MCF 10A (cell line): ENCODE results near the gene RBSN. TPM values are rescaled to one million over a fixed set of nuclear protein-coding genes. Genes with fewer than 3 reads are reported as not detected.

Experiments used
- BruUV-seq: library from RNA; stranded (reverse); fragments of 400-500 nt; replicated peaks from 2 replicates; lab custom pipeline; 2021; lab: Mats Ljungman, UMichigan
- CTCF ChIA-PET: fragments of 300-600 bp; sonication (Branson Sonifier 250); formaldehyde crosslinking; extraction: SDS; loops from one replicate; lab custom pipeline; 2021; ENCODE audit warnings: antibody characterized with exemption, inconsistent platforms; lab: Yijun Ruan, JAX
- POLR2A ChIA-PET: fragments of 300-600, 350-650 bp; sonication (Branson Sonifier 250); formaldehyde crosslinking; extraction: SDS; loops from one replicate; lab custom pipeline; 2020; ENCODE audit warnings: antibody characterized with exemption, inconsistent platforms; lab: Yijun Ruan, JAX
- DNase-seq: peaks from one replicate; pipeline ENCODE4 v3.0.0-alpha.2; 2018; ENCODE audit not compliant: unreplicated experiment
- H3K27ac Mint-ChIP-seq: one replicate; pipeline ENCODE4 v1.8.0; 2022; ENCODE audit warnings: mild to moderate bottlenecking, low read depth, mixed read lengths; ENCODE audit not compliant: unreplicated experiment
- H3K27me3 Mint-ChIP-seq: one replicate; pipeline ENCODE4 v1.8.0; 2022; ENCODE audit warnings: mixed read lengths; ENCODE audit not compliant: insufficient read depth, unreplicated experiment
- H3K36me3 Mint-ChIP-seq: one replicate; pipeline ENCODE4 v1.8.0; 2022; ENCODE audit warnings: mild to moderate bottlenecking, moderate library complexity, mixed read lengths; ENCODE audit not compliant: insufficient read depth, unreplicated experiment
- H3K4me1 Mint-ChIP-seq: one replicate; pipeline ENCODE4 v1.8.0; 2022; ENCODE audit warnings: mixed read lengths; ENCODE audit not compliant: insufficient read depth, unreplicated experiment
- H3K4me3 Mint-ChIP-seq: one replicate; pipeline ENCODE4 v1.8.0; 2022; ENCODE audit warnings: mild to moderate bottlenecking, moderate library complexity, mixed read lengths; ENCODE audit not compliant: unreplicated experiment
- H3K9me3 Mint-ChIP-seq: one replicate; pipeline ENCODE4 v1.8.0; 2022; ENCODE audit warnings: mixed read lengths; ENCODE audit not compliant: unreplicated experiment
- CTCF ChIP-seq: fragments of 200-600 bp; IDR thresholded peaks from one replicate; pipeline ENCODE4 v1.8.0; 2022; ENCODE audit warnings: antibody characterized with exemption, mild to moderate bottlenecking; ENCODE audit not compliant: unreplicated experiment
- intact Hi-C: fragments of 100-400 bp; cut with micrococcal nuclease; formaldehyde crosslinking; loops from 2 replicates; pipeline ENCODE4 v1.14.1; 2022
- total RNA-seq: library from RNA; stranded (reverse); gene quantifications from 2 replicates; pipeline ENCODE4 v1.2.3, GENCODE V29; 2022

Gene RBSN
- total RNA-seq, 1 experiment from 2014 or later = 39.6 TPM

DNA sequence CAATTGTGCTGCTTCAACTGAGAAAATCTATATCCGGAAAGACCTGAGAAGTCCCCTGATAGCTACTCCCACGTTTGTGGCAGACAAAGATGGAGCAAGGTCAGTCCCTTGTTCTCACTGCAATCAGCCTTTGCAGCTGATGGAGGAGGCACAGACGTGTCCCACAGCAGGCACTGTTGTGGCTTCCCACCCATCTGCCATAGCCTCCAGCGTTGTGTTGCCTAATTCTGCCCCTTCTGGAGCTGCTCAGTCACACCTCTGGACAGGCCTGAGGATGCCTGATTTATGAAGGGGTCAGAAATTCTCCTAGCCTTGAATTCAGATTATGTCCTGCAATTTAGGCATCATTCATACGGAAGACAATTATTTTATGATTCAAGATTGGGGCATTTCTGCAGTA lies 75.7 kb downstream of the RBSN start:
- TF ChIP-seq CTCF = no peak
- H3K27me3 Mint-ChIP-seq = no peaks in the 10 kb centered on the region
- BruUV-seq = no TSS peak
- H3K4me1 Mint-ChIP-seq = no peaks in the 10 kb centered on the region
- H3K27ac Mint-ChIP-seq = no peak overlapping the region
- intact Hi-C loops = no loop called here
- ChIA-PET POLR2A (no interaction called here), CTCF (no interaction called here)
- peaks cover 72% of the 10 kb centered on the region for H3K36me3 Mint-ChIP-seq
- no peaks in the 10 kb centered on the region for H3K9me3 Mint-ChIP-seq
- no peak overlapping the region for H3K4me3 Mint-ChIP-seq
- DNase-seq = no peak

Other genes with a start within 250 kb of the RBSN start
- gene NR2C2, start 151.6 kb downstream of the RBSN start, total RNA-seq = 42.4 and 45.2 TPM in 2 replicates
- gene MRPS25, start 33.8 kb downstream of the RBSN start, total RNA-seq = 81.0 and 87.2 TPM in 2 replicates
- 48.4 and 55.2 TPM in 2 replicates for gene CAPN7, start 107.1 kb upstream of the RBSN start, total RNA-seq
- 8.4 and 8.8 TPM in 2 replicates for gene SH3BP5, start 233.4 kb upstream of the RBSN start, total RNA-seq